Activated B cell treated with CpG ODN at 0.5 μM for 24 hours (primary cell): ENCODE results near the gene ADAMTSL1. TPM values are rescaled to one million over a fixed set of nuclear protein-coding genes. Genes with fewer than 3 reads are reported as not detected.

Experiments
- ATAC-seq: fragments of 200-7000 bp; cut with Tn5 transposase; one replicate; pipeline ENCODE4 v1.10.0; 2021; ENCODE audit warnings: low read depth, mild to moderate bottlenecking, moderate library complexity
- CTCF ChIA-PET: fragments of 350-600 bp; sonication (Branson Sonifier 250); formaldehyde crosslinking; loops from one replicate; lab custom pipeline; 2021; ENCODE audit warnings: antibody characterized with exemption; lab: Charles Lee
- POLR2A ChIA-PET: fragments of 350-600 bp; sonication (Branson Sonifier 250); formaldehyde crosslinking; loops from one replicate; lab custom pipeline; 2021; ENCODE audit warnings: antibody characterized with exemption; lab: Charles Lee
- DNase-seq: peaks from one replicate; pipeline ENCODE4 v3.0.0; 2022
- H3K27ac Mint-ChIP-seq: one replicate; pipeline ENCODE4 v1.8.0; 2020; ENCODE audit warnings: mixed read lengths
- H3K27me3 Mint-ChIP-seq: one replicate; pipeline ENCODE4 v1.8.0; 2021; ENCODE audit warnings: mixed read lengths
- H3K36me3 Mint-ChIP-seq: one replicate; pipeline ENCODE4 v1.8.0; 2021; ENCODE audit warnings: low read depth, mixed read lengths
- H3K4me1 Mint-ChIP-seq: one replicate; pipeline ENCODE4 v1.8.0; 2021; ENCODE audit warnings: mixed read lengths
- H3K4me3 Mint-ChIP-seq: one replicate; pipeline ENCODE4 v1.8.0; 2020; ENCODE audit warnings: mild to moderate bottlenecking, mixed read lengths
- H3K9me3 Mint-ChIP-seq: one replicate; pipeline ENCODE4 v1.8.0; 2020; ENCODE audit warnings: mixed read lengths
- CTCF ChIP-seq: fragments of 200-600 bp; IDR thresholded peaks from one replicate; pipeline ENCODE4 v1.8.0; 2022; ENCODE audit warnings: antibody characterized with exemption, mild to moderate bottlenecking
- intact Hi-C: fragments of 100-400 bp; cut with micrococcal nuclease; formaldehyde crosslinking; loops from one replicate; pipeline ENCODE4 v1.15.1; 2024
- total RNA-seq: library from RNA; stranded (reverse); gene quantifications from 2 replicates; pipeline ENCODE4 v1.2.3, GENCODE V29; 2022

ADAMTSL1 gene
- total RNA-seq, 1 donor from 2014 or later, result not detected

GRCh38 chr9:18614651-18615050, 140.7 kb downstream of the ADAMTSL1 start:
- CTCF ChIA-PET, result no interaction called here
- ATAC-seq (no peak), DNase-seq (no peak)
- Mint-ChIP-seq H3K4me3 (no peak overlapping the region), H3K27me3 (no peaks in the 10 kb centered on the region), H3K27ac (no peak overlapping the region), H3K9me3 (peaks cover 4% of the 10 kb centered on the region), H3K36me3 (no peaks in the 10 kb centered on the region), H3K4me1 (no peaks in the 10 kb centered on the region)
- POLR2A ChIA-PET, result no interaction called here
- TF ChIP-seq CTCF, result no peak
- intact Hi-C loops, result no loop called here

GRCh38 chr9:18616976-18617375, 143.0 kb downstream of the ADAMTSL1 start:
- intact Hi-C loops, result no loop called here
- POLR2A ChIA-PET, result no interaction called here
- peaks cover 4% of the 10 kb centered on the region for H3K9me3 Mint-ChIP-seq
- H3K4me3 Mint-ChIP-seq, result no peak overlapping the region
- H3K27ac Mint-ChIP-seq, result no peak overlapping the region
- DNase-seq (no peak), ATAC-seq (no peak)
- no peaks in the 10 kb centered on the region for H3K27me3 Mint-ChIP-seq
- H3K4me1 Mint-ChIP-seq, result no peaks in the 10 kb centered on the region
- CTCF ChIA-PET, result no interaction called here
- no peaks in the 10 kb centered on the region for H3K36me3 Mint-ChIP-seq
- no peak for TF ChIP-seq CTCF

GRCh38 chr9:18617759-18618158, 143.8 kb downstream of the ADAMTSL1 start:
- no peaks in the 10 kb centered on the region for H3K36me3 Mint-ChIP-seq
- POLR2A ChIA-PET, result no interaction called here
- no peak overlapping the region for H3K4me3 Mint-ChIP-seq
- intact Hi-C loops, result no loop called here
- CTCF ChIA-PET, result no interaction called here
- DNase-seq, result no peak
- H3K27me3 Mint-ChIP-seq, result no peaks in the 10 kb centered on the region
- peaks cover 4% of the 10 kb centered on the region for H3K9me3 Mint-ChIP-seq
- no peak for ATAC-seq
- H3K27ac Mint-ChIP-seq, result no peak overlapping the region
- H3K4me1 Mint-ChIP-seq, result no peaks in the 10 kb centered on the region
- TF ChIP-seq CTCF, result no peak

- H3K36me3 Mint-ChIP-seq, result no peaks in the 10 kb centered on the region
- intact Hi-C loops, result no loop called here
- no peak overlapping the region for H3K4me3 Mint-ChIP-seq
- DNase-seq (no peak), ATAC-seq (no peak)
- no peaks in the 10 kb centered on the region for H3K4me1 Mint-ChIP-seq
- ChIA-PET CTCF (no interaction called here), POLR2A (no interaction called here)
- H3K27ac Mint-ChIP-seq, result no peak overlapping the region
- TF ChIP-seq CTCF, result no peak
- no peaks in the 10 kb centered on the region for H3K9me3 Mint-ChIP-seq
- H3K27me3 Mint-ChIP-seq, result no peaks in the 10 kb centered on the region
These were observed 144.9 kb downstream of the ADAMTSL1 start for GRCh38 chr9:18618862-18619261.

GRCh38 chr9:18622186-18622836, 148.4 kb downstream of the ADAMTSL1 start:
- ATAC-seq (no peak), DNase-seq (no peak)
- no peak overlapping the region for H3K4me3 Mint-ChIP-seq
- ChIA-PET POLR2A (no interaction called here), CTCF (no interaction called here)
- intact Hi-C loops, result no loop called here
- H3K27ac Mint-ChIP-seq, result no peak overlapping the region
- no peak for TF ChIP-seq CTCF
- H3K36me3 Mint-ChIP-seq, result no peaks in the 10 kb centered on the region
- no peaks in the 10 kb centered on the region for H3K9me3 Mint-ChIP-seq
- no peaks in the 10 kb centered on the region for H3K4me1 Mint-ChIP-seq
- H3K27me3 Mint-ChIP-seq, result no peaks in the 10 kb centered on the region
